Measurements from ENCODE around the gene HLA-DRB5. TPM values are rescaled to one million over a fixed set of nuclear protein-coding genes. Genes with fewer than 3 reads are reported as not detected.
"Not testable (repeated sequence)": the region's sequence is repeated elsewhere in the genome, so short reads cannot be mapped to it uniquely, and the experiment has no call there.

HLA-DRB5 gene
- total RNA-seq, 1 donor from 2014 or later = 2.9 TPM

GRCh38 chr6:32517654-32518445 is 12.2 kb downstream of the HLA-DRB5 start:
- DNase-seq (ENCODE audit: low spot score) = no peak

- DNase-seq (ENCODE audit: low spot score) = no peak
These were observed 29.1 kb downstream of the HLA-DRB5 start for GRCh38 chr6:32501016-32501415.

- no peak for DNase-seq (ENCODE audit: low spot score)
These were observed 37.7 kb downstream of the HLA-DRB5 start for GRCh38 chr6:32492351-32492750.

GRCh38 chr6:32491700-32492099 is 38.4 kb downstream of the HLA-DRB5 start:
- DNase-seq (ENCODE audit: low spot score) = no peak

- DNase-seq (ENCODE audit: low spot score) = no peak
These were observed 42.0 kb downstream of the HLA-DRB5 start for GRCh38 chr6:32488083-32488482.

GRCh38 chr6:32484614-32484998 is 45.5 kb downstream of the HLA-DRB5 start:
- DNase-seq (ENCODE audit: low spot score) = peak; percentile 0

- peak; percentile 0 for DNase-seq (ENCODE audit: low spot score)
These were observed 46.0 kb downstream of the HLA-DRB5 start for GRCh38 chr6:32483968-32484613.

GRCh38 chr6:32475392-32476206 is 54.5 kb downstream of the HLA-DRB5 start:
- DNase-seq (ENCODE audit: low spot score) = no peak

- DNase-seq (ENCODE audit: low spot score) = not testable (repeated sequence)
These were observed 56.4 kb downstream of the HLA-DRB5 start for GRCh38 chr6:32473376-32474348.

- no peak for DNase-seq (ENCODE audit: low spot score)
These were observed 57.2 kb downstream of the HLA-DRB5 start for GRCh38 chr6:32472781-32473375.

- DNase-seq (ENCODE audit: low spot score) = not testable (repeated sequence)
These were observed 62.2 kb downstream of the HLA-DRB5 start for GRCh38 chr6:32467743-32468503.

Other genes starting within 250 kb of the HLA-DRB5 start
- gene TSBP1, start 158.4 kb downstream of the HLA-DRB5 start, total RNA-seq (ENCODE audit: insufficient read depth, low replicate concordance) = 1.7 TPM
- not detected for gene BTNL2, start 123.1 kb downstream of the HLA-DRB5 start, total RNA-seq (ENCODE audit: insufficient read depth, low replicate concordance)
- gene HLA-DRA, start 90.4 kb downstream of the HLA-DRB5 start, total RNA-seq (ENCODE audit: insufficient read depth, low replicate concordance) = 47.4 TPM
- gene HLA-DRB1, start 59.6 kb upstream of the HLA-DRB5 start, total RNA-seq (ENCODE audit: insufficient read depth, low replicate concordance) = 25.5 TPM
- not detected for gene HLA-DQA1, start 107.1 kb upstream of the HLA-DRB5 start, total RNA-seq (ENCODE audit: insufficient read depth, low replicate concordance)
- gene HLA-DQB1, start 136.4 kb upstream of the HLA-DRB5 start, total RNA-seq (ENCODE audit: insufficient read depth, low replicate concordance) = 0.24 TPM
- not detected for gene HLA-DQA2, start 211.1 kb upstream of the HLA-DRB5 start, total RNA-seq (ENCODE audit: insufficient read depth, low replicate concordance)
- 0.96 TPM for gene HLA-DQB2, start 233.2 kb upstream of the HLA-DRB5 start, total RNA-seq (ENCODE audit: insufficient read depth, low replicate concordance)

Data from umbilical cord (tissue), 2 donors.